ENCODE results near the gene ERC1.

The ERC1 gene

DNA sequence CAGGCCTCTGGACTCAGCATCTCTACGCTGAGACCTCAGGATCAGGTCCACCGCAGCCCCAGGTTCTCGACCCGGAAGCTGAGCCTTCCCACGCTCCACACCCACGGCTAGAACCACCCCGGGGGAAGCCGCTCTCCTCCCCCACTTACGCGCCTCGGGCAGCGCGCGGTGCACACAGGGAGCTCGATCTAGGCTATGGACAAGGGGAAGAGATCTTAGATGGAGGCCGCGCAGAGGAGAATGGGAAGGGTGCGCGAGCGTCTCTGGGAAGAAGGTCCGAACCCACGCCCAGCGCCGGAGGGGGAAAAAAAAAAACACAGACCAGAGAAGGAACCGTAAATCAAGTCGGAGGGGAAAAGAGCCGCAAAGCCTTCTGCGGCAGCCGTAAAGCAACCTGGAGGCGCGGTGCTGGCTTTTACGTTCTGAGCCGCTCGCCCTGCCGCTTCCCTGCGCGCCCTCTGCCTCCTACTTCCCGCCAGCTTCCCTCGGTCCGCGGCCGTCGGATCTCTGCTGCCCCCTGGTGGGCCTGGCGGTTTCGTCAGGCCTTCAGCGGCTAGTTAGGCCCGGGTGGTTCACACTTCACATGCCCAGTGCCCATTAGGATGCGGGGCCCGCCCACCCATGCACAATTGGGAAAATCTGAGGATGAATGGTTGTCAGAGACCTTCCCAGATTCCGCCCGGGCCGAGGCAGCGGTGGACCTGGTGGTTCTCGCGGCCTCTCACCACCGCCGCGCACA lies 41.4 kb upstream of the ERC1 start, which contains the start of gene RAD52 (continued):
- TF ChIP-seq, protein P1, sequence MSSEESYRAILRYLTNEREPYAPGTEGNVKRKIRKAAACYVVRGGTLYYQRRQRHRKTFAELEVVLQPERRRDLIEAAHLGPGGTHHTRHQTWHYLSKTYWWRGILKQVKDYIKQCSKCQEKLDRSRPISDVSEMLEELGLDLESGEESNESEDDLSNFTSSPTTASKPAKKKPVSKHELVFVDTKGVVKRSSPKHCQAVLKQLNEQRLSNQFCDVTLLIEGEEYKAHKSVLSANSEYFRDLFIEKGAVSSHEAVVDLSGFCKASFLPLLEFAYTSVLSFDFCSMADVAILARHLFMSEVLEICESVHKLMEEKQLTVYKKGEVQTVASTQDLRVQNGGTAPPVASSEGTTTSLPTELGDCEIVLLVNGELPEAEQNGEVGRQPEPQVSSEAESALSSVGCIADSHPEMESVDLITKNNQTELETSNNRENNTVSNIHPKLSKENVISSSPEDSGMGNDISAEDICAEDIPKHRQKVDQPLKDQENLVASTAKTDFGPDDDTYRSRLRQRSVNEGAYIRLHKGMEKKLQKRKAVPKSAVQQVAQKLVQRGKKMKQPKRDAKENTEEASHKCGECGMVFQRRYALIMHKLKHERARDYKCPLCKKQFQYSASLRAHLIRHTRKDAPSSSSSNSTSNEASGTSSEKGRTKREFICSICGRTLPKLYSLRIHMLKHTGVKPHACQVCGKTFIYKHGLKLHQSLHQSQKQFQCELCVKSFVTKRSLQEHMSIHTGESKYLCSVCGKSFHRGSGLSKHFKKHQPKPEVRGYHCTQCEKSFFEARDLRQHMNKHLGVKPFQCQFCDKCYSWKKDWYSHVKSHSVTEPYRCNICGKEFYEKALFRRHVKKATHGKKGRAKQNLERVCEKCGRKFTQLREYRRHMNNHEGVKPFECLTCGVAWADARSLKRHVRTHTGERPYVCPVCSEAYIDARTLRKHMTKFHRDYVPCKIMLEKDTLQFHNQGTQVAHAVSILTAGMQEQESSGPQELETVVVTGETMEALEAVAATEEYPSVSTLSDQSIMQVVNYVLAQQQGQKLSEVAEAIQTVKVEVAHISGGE (tag by site-specific recombination; conservative IDR thresholded peaks at IDR 0.05; ENCODE audit: low read depth), result peak; percentile 84
- TF ChIP-seq ZNF169 (tag by site-specific recombination; IDR thresholded peaks at IDR 0.05), result no peak
- peak; percentile 99 for TF ChIP-seq ZNF76 (tag by site-specific recombination; IDR thresholded peaks at IDR 0.05; ENCODE audit: borderline replicate concordance, low read depth)
- no peak for TF ChIP-seq ZFP3 (tag by site-specific recombination; IDR thresholded peaks at IDR 0.05; ENCODE audit: low read depth)
- peak; percentile 71; the same call in 1 of the 2 replicates for TF ChIP-seq HOXD13 (CRISPR knock-in tag; IDR thresholded peaks at IDR 0.05; ENCODE audit: borderline replicate concordance)
- TF ChIP-seq KLF16 (tag by site-specific recombination; IDR thresholded peaks at IDR 0.05), result peak; percentile 82
- no peak for TF ChIP-seq ZNF174 (tag by site-specific recombination; IDR thresholded peaks at IDR 0.05)
- TF ChIP-seq, protein P2, sequence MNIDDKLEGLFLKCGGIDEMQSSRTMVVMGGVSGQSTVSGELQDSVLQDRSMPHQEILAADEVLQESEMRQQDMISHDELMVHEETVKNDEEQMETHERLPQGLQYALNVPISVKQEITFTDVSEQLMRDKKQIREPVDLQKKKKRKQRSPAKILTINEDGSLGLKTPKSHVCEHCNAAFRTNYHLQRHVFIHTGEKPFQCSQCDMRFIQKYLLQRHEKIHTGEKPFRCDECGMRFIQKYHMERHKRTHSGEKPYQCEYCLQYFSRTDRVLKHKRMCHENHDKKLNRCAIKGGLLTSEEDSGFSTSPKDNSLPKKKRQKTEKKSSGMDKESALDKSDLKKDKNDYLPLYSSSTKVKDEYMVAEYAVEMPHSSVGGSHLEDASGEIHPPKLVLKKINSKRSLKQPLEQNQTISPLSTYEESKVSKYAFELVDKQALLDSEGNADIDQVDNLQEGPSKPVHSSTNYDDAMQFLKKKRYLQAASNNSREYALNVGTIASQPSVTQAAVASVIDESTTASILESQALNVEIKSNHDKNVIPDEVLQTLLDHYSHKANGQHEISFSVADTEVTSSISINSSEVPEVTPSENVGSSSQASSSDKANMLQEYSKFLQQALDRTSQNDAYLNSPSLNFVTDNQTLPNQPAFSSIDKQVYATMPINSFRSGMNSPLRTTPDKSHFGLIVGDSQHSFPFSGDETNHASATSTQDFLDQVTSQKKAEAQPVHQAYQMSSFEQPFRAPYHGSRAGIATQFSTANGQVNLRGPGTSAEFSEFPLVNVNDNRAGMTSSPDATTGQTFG (tag by site-specific recombination; IDR thresholded peaks at IDR 0.05; ENCODE audit: borderline replicate concordance), result no peak
- peak; percentile 42 for TF ChIP-seq ZIC2 (tag by site-specific recombination; IDR thresholded peaks at IDR 0.05)
- no peak for TF ChIP-seq OSR2 (tag by site-specific recombination; IDR thresholded peaks at IDR 0.05)
- TF ChIP-seq ZNF610 (tag by site-specific recombination; IDR thresholded peaks at IDR 0.05; ENCODE audit: borderline replicate concordance), result peak; percentile 97
- TF ChIP-seq ZNF48 (tag by site-specific recombination; IDR thresholded peaks at IDR 0.05), result no peak
- TF ChIP-seq ZNF24 (tag by site-specific recombination; IDR thresholded peaks at IDR 0.05), result peak; percentile 96
- peak; percentile 77; the same call in 1 of the 2 replicates for TF ChIP-seq ZNF561 (tag by site-specific recombination; IDR thresholded peaks at IDR 0.05; ENCODE audit: borderline replicate concordance)
- no peak for TF ChIP-seq TCF7L2 (IDR thresholded peaks at IDR 0.05; ENCODE audit: borderline replicate concordance, low read depth, low read length)
- 0 out of 2 replicates have a peak, but pooled peaks have one; percentile 20 for TF ChIP-seq ZNF184 (tag by site-specific recombination; IDR thresholded peaks at IDR 0.05)
- TF ChIP-seq ZNF843 (tag by site-specific recombination; IDR thresholded peaks at IDR 0.05), result peak; percentile 77
- no peak for TF ChIP-seq ZNF202 (tag by site-specific recombination; IDR thresholded peaks at IDR 0.05; ENCODE audit: borderline replicate concordance)
- peak; percentile 96 for TF ChIP-seq ZXDB (tag by site-specific recombination; IDR thresholded peaks at IDR 0.05)
- no peak for TF ChIP-seq RBAK (tag by site-specific recombination; IDR thresholded peaks at IDR 0.05)
- TF ChIP-seq ZBTB8A (tag by site-specific recombination; IDR thresholded peaks at IDR 0.05), result peak; percentile 87
- no peak for TF ChIP-seq ZNF624 (tag by site-specific recombination; IDR thresholded peaks at IDR 0.05)
- peak; percentile 7 for TF ChIP-seq ZNF146 (tag by site-specific recombination; IDR thresholded peaks at IDR 0.05)
- peak; percentile 86 for TF ChIP-seq KLF1 (tag by site-specific recombination; IDR thresholded peaks at IDR 0.05)
- peak; percentile 94 for TF ChIP-seq IKZF3 (tag by site-specific recombination; IDR thresholded peaks at IDR 0.05)
- peak; percentile 76 for TF ChIP-seq ZNF2 (tag by site-specific recombination; IDR thresholded peaks at IDR 0.05)
- TF ChIP-seq, protein P3, sequence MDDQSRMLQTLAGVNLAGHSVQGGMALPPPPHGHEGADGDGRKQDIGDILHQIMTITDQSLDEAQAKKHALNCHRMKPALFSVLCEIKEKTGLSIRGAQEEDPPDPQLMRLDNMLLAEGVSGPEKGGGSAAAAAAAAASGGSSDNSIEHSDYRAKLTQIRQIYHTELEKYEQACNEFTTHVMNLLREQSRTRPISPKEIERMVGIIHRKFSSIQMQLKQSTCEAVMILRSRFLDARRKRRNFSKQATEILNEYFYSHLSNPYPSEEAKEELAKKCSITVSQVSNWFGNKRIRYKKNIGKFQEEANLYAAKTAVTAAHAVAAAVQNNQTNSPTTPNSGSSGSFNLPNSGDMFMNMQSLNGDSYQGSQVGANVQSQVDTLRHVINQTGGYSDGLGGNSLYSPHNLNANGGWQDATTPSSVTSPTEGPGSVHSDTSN (CRISPR knock-in tag; IDR thresholded peaks at IDR 0.05), result peak; percentile 83; the same call in 1 of the 2 replicates
- peak; percentile 83 for TF ChIP-seq ZNF654 (tag by site-specific recombination; IDR thresholded peaks at IDR 0.05; ENCODE audit: low read depth)
- TF ChIP-seq ZFHX2 (tag by site-specific recombination; conservative IDR thresholded peaks at IDR 0.05), result peak; percentile 98
- TF ChIP-seq, protein P4, sequence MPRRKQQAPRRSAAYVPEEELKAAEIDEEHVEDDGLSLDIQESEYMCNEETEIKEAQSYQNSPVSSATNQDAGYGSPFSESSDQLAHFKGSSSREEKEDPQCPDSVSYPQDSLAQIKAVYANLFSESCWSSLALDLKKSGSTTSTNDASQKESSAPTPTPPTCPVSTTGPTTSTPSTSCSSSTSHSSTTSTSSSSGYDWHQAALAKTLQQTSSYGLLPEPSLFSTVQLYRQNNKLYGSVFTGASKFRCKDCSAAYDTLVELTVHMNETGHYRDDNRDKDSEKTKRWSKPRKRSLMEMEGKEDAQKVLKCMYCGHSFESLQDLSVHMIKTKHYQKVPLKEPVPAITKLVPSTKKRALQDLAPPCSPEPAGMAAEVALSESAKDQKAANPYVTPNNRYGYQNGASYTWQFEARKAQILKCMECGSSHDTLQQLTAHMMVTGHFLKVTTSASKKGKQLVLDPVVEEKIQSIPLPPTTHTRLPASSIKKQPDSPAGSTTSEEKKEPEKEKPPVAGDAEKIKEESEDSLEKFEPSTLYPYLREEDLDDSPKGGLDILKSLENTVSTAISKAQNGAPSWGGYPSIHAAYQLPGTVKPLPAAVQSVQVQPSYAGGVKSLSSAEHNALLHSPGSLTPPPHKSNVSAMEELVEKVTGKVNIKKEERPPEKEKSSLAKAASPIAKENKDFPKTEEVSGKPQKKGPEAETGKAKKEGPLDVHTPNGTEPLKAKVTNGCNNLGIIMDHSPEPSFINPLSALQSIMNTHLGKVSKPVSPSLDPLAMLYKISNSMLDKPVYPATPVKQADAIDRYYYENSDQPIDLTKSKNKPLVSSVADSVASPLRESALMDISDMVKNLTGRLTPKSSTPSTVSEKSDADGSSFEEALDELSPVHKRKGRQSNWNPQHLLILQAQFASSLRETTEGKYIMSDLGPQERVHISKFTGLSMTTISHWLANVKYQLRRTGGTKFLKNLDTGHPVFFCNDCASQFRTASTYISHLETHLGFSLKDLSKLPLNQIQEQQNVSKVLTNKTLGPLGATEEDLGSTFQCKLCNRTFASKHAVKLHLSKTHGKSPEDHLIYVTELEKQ (tag by site-specific recombination; IDR thresholded peaks at IDR 0.05; ENCODE audit: borderline replicate concordance), result peak; percentile 39; the same call in 1 of the 2 replicates
